ENCODE measurements around the gene TMEM205.

TMEM205 gene

DNA sequence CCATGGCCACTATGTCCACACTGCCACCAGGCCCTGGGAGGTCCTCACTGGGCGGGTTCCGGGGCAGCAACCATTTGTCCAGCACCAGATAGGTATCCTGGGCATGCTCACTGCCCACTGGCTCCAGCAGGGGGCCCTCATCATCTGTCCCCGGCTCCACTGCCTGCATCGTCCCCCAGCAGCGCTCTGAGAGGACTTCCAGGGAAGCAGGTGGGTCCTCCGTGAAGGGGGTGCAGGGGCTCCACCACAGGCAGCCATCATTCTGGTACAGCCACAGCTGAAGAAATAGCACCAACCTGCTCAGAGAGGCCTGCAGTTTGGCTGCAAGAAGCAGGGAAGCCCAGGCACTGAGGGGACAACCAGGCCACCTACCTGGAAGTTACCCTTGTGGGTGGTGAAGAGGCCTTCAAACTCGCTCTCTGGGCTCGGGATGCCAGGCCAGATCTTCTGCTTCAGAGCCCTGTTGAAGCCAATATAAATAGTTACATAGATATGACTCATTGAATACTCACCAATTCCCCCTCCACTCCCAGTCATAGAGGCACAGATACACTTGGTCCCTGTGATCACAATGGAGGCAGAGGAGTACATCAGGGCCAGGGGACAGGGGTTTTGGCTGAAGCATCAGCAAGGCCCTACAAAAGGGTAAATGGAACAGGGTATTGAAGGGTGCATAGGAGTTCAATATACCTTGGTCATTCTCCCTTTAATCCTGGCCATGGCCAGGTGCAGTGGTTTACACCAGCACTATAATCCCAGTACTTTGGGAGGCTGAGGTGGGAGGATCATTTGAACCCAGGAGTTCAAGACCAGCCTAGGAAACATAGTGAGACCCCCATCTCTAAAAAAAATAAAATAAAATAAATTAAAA lies 32.5 kb upstream of the TMEM205 start:
- Histone ChIP-seq H3K4me3 (ENCODE audit: low read depth in 1 of 2, low read length in 2 of 2) (no peak overlapping the region), H3K9ac (ENCODE audit: low read depth, low read length) (no peak overlapping the region), H3K36me3 (ENCODE audit: insufficient read depth, low read length) (peaks cover 19% of the 10 kb centered on the region), H3K9me3 (ENCODE audit: insufficient read depth, low read length, severe bottlenecking) (no peaks in the 10 kb centered on the region), H3K27me3 (ENCODE audit: insufficient read depth, low read length, poor library complexity) (no peaks in the 10 kb centered on the region), H3K4me2 (ENCODE audit: insufficient read depth, low read length) (no peak overlapping the region), H3K27ac (ENCODE audit: low read length) (no peak overlapping the region), H3K79me2 (ENCODE audit: insufficient read depth, low read length) (peaks cover 30% of the 10 kb centered on the region), H3K4me1 (ENCODE audit: insufficient read depth, low read length) (peaks cover 63% of the 10 kb centered on the region), H2AFZ (ENCODE audit: low read depth, low read length) (no peak overlapping the region), H4K20me1 (ENCODE audit: insufficient read depth, low read length) (no peaks in the 10 kb centered on the region)
- DNase-seq (peak; percentile 38), ATAC-seq (ENCODE audit: insufficient read depth, low read depth) (no peak)
- TF ChIP-seq, protein P1, sequence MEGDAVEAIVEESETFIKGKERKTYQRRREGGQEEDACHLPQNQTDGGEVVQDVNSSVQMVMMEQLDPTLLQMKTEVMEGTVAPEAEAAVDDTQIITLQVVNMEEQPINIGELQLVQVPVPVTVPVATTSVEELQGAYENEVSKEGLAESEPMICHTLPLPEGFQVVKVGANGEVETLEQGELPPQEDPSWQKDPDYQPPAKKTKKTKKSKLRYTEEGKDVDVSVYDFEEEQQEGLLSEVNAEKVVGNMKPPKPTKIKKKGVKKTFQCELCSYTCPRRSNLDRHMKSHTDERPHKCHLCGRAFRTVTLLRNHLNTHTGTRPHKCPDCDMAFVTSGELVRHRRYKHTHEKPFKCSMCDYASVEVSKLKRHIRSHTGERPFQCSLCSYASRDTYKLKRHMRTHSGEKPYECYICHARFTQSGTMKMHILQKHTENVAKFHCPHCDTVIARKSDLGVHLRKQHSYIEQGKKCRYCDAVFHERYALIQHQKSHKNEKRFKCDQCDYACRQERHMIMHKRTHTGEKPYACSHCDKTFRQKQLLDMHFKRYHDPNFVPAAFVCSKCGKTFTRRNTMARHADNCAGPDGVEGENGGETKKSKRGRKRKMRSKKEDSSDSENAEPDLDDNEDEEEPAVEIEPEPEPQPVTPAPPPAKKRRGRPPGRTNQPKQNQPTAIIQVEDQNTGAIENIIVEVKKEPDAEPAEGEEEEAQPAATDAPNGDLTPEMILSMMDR (IDR thresholded peaks at IDR 0.05; ENCODE audit: borderline replicate concordance, extremely low read depth, low read length, poor library complexity, severe bottlenecking): peak; percentile 59
- no peak for TF ChIP-seq EZH2 (IDR thresholded peaks at IDR 0.05; ENCODE audit: borderline replicate concordance, low read depth, low read length, severe bottlenecking)

- no peaks in the 10 kb centered on the region for H3K27me3 ChIP-seq (ENCODE audit: insufficient read depth, low read length, poor library complexity)
- TF ChIP-seq EZH2 (IDR thresholded peaks at IDR 0.05; ENCODE audit: borderline replicate concordance, low read depth, low read length, severe bottlenecking): no peak
- TF ChIP-seq, protein P1 (IDR thresholded peaks at IDR 0.05; ENCODE audit: borderline replicate concordance, extremely low read depth, low read length, poor library complexity, severe bottlenecking): no peak
- H4K20me1 ChIP-seq (ENCODE audit: insufficient read depth, low read length): no peaks in the 10 kb centered on the region
- H3K4me3 ChIP-seq (ENCODE audit: low read depth in 1 of 2, low read length in 2 of 2): no peak overlapping the region
- H3K4me1 ChIP-seq (ENCODE audit: insufficient read depth, low read length): peaks cover 68% of the 10 kb centered on the region
- no peak overlapping the region for H3K9ac ChIP-seq (ENCODE audit: low read depth, low read length)
- H3K36me3 ChIP-seq (ENCODE audit: insufficient read depth, low read length): peaks cover 19% of the 10 kb centered on the region
- peak overlapping the region; percentile 97; the same call in 1 of the 2 replicates for H3K4me2 ChIP-seq (ENCODE audit: insufficient read depth, low read length)
- H3K9me3 ChIP-seq (ENCODE audit: insufficient read depth, low read length, severe bottlenecking): no peaks in the 10 kb centered on the region
- peaks cover 30% of the 10 kb centered on the region for H3K79me2 ChIP-seq (ENCODE audit: insufficient read depth, low read length)
- H2AFZ ChIP-seq (ENCODE audit: low read depth, low read length): no peak overlapping the region
- ATAC-seq (ENCODE audit: insufficient read depth, low read depth): no peak
- H3K27ac ChIP-seq (ENCODE audit: low read length): no peak overlapping the region
- no peak for DNase-seq
Observed at GRCh38 chr19:11377756-11378155, 31.7 kb upstream of the TMEM205 start.

DNA sequence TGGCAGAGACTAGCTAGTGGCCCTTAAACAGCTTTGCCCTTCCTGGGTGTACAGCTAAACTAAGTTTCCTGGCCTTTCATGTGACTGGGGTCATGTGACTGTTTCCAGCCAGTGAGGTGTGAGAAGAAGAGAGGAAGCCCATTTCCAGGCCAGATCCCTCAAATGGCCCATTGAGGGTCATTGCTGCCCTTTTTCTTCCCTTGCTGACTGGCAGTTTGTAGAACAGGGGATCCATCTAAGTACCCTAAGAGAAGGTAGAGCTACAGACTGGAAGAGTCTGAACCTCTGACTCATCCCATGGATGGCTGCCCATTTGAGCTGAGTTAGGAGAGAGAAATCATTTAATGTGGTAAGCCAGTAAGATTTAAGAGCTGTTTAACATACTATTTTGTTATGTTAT lies 31.2 kb upstream of the TMEM205 start:
- no peak for ATAC-seq (ENCODE audit: insufficient read depth, low read depth)
- no peaks in the 10 kb centered on the region for H3K27me3 ChIP-seq (ENCODE audit: insufficient read depth, low read length, poor library complexity)
- TF ChIP-seq, protein P1 (IDR thresholded peaks at IDR 0.05; ENCODE audit: borderline replicate concordance, extremely low read depth, low read length, poor library complexity, severe bottlenecking): no peak
- TF ChIP-seq EZH2 (IDR thresholded peaks at IDR 0.05; ENCODE audit: borderline replicate concordance, low read depth, low read length, severe bottlenecking): no peak
- H3K4me3 ChIP-seq (ENCODE audit: low read depth in 1 of 2, low read length in 2 of 2): no peak overlapping the region
- peak overlapping the region; percentile 65 for H3K27ac ChIP-seq (ENCODE audit: low read length)
- peak; percentile 39 for DNase-seq
- 0 out of 2 replicates have a peak overlapping the region, but pooled peaks have one; percentile 18 for H3K9ac ChIP-seq (ENCODE audit: low read depth, low read length)
- H3K4me1 ChIP-seq (ENCODE audit: insufficient read depth, low read length): peaks cover 68% of the 10 kb centered on the region
- peak overlapping the region; percentile 36 for H2AFZ ChIP-seq (ENCODE audit: low read depth, low read length)
- H4K20me1 ChIP-seq (ENCODE audit: insufficient read depth, low read length): no peaks in the 10 kb centered on the region
- H3K36me3 ChIP-seq (ENCODE audit: insufficient read depth, low read length): peaks cover 19% of the 10 kb centered on the region
- peak overlapping the region; percentile 97 for H3K4me2 ChIP-seq (ENCODE audit: insufficient read depth, low read length)
- peaks cover 30% of the 10 kb centered on the region for H3K79me2 ChIP-seq (ENCODE audit: insufficient read depth, low read length)
- H3K9me3 ChIP-seq (ENCODE audit: insufficient read depth, low read length, severe bottlenecking): no peaks in the 10 kb centered on the region
